Measurements from ENCODE around the gene RADIL. TPM values are rescaled to one million over a fixed set of nuclear protein-coding genes. Genes with fewer than 3 reads are reported as not detected.

The RADIL gene
- total and polyA plus RNA-seq, 8 donors: 1.2 to 21.6 (median 3.0) TPM; not detected in 1

- peaks cover 0 to 67% (median 8%) of the 10 kb centered on the region in 3 donors for H3K27me3 ChIP-seq
- no peak overlapping the region for H3K4me3 ChIP-seq
- no peaks in the 10 kb centered on the region for H3K9me3 ChIP-seq
- no peak for DNase-seq
- H3K27ac ChIP-seq: no peak overlapping the region
- H3K36me3 ChIP-seq: no peaks in the 10 kb centered on the region
- intact Hi-C loops (cut with DNase I; ENCODE audit: low total_unique reads): no loop called here
- WGBS, 5 donors: 36 to 87% (median 40%) methylated on average over 1 of the region's 1 CpG
- TF ChIP-seq POLR2A (IDR thresholded peaks at IDR 0.05): no peak
- no peak for TF ChIP-seq POLR2AphosphoS5 (IDR thresholded peaks at IDR 0.05)
- TF ChIP-seq CTCF (IDR thresholded peaks at IDR 0.05): no peak
- TF ChIP-seq EP300 (IDR thresholded peaks at IDR 0.05): no peak
- H3K4me1 ChIP-seq: no peaks in the 10 kb centered on the region
These were observed 21.7 kb upstream of the RADIL start for GRCh38 chr7:4905171-4905570.

GRCh38 chr7:4904346-4904745, 20.8 kb upstream of the RADIL start:
- no peak overlapping the region for H3K27ac ChIP-seq
- H3K27me3 ChIP-seq: peaks cover 0 to 61% (median 8%) of the 10 kb centered on the region in 3 donors
- TF ChIP-seq POLR2AphosphoS5 (IDR thresholded peaks at IDR 0.05): no peak
- no peak for TF ChIP-seq POLR2A (IDR thresholded peaks at IDR 0.05)
- no peak for TF ChIP-seq EP300 (IDR thresholded peaks at IDR 0.05)
- TF ChIP-seq CTCF (IDR thresholded peaks at IDR 0.05): no peak
- H3K36me3 ChIP-seq: no peaks in the 10 kb centered on the region
- H3K4me1 ChIP-seq: no peaks in the 10 kb centered on the region
- intact Hi-C loops (cut with DNase I; ENCODE audit: low total_unique reads): no loop called here
- no peak overlapping the region for H3K4me3 ChIP-seq
- no peaks in the 10 kb centered on the region for H3K9me3 ChIP-seq
- DNase-seq: no peak

GRCh38 chr7:4895766-4896165, 12.2 kb upstream of the RADIL start:
- 82 to 90% (median 84%) methylated on average over 11 of the region's 11 CpGs for WGBS, 5 donors
- DNase-seq: no peak
- Histone ChIP-seq H3K27me3 (peaks cover 0 to 4% (median 0%) of the 10 kb centered on the region in 3 donors), H3K4me3 (no peak overlapping the region), H3K9me3 (peaks cover 0 to 18% (median 10%) of the 10 kb centered on the region in 4 donors), H3K36me3 (no peaks in the 10 kb centered on the region), H3K27ac (no peak overlapping the region), H3K4me1 (no peaks in the 10 kb centered on the region)
- intact Hi-C loops (cut with DNase I; ENCODE audit: low total_unique reads): no loop called here
- TF ChIP-seq CTCF (IDR thresholded peaks at IDR 0.05) (no peak), POLR2A (IDR thresholded peaks at IDR 0.05) (no peak), POLR2AphosphoS5 (IDR thresholded peaks at IDR 0.05) (no peak), EP300 (IDR thresholded peaks at IDR 0.05) (no peak)

GRCh38 chr7:4894482-4894881, 11.0 kb upstream of the RADIL start:
- H3K27ac ChIP-seq: no peak overlapping the region
- no peak overlapping the region for H3K4me3 ChIP-seq
- peaks cover 0 to 18% (median 10%) of the 10 kb centered on the region in 4 donors for H3K9me3 ChIP-seq
- intact Hi-C loops (cut with DNase I; ENCODE audit: low total_unique reads): no loop called here
- 83 to 94% (median 85%) methylated on average over 9 of the region's 9 CpGs for WGBS, 5 donors
- H3K27me3 ChIP-seq: peaks cover 0 to 3% (median 0%) of the 10 kb centered on the region in 3 donors
- TF ChIP-seq EP300 (IDR thresholded peaks at IDR 0.05) (no peak), POLR2AphosphoS5 (IDR thresholded peaks at IDR 0.05) (no peak), CTCF (IDR thresholded peaks at IDR 0.05) (no peak), POLR2A (IDR thresholded peaks at IDR 0.05) (no peak)
- no peak for DNase-seq
- no peaks in the 10 kb centered on the region for H3K4me1 ChIP-seq
- H3K36me3 ChIP-seq: no peaks in the 10 kb centered on the region

Data from stomach (tissue), 9 donors.